NCI-H526 treated with DMSO at 0.1 percent for 48 hours (cell line): ENCODE data around the gene SYT4.
"Not testable (repeated sequence)": the region's sequence is repeated elsewhere in the genome, so short reads cannot be mapped to it uniquely, and the experiment has no call there.

Source experiments
- DNase-seq: peaks from one replicate; lab custom pipeline; 2025; lab: John Stamatoyannopoulos, UW

SYT4 gene, protein sequence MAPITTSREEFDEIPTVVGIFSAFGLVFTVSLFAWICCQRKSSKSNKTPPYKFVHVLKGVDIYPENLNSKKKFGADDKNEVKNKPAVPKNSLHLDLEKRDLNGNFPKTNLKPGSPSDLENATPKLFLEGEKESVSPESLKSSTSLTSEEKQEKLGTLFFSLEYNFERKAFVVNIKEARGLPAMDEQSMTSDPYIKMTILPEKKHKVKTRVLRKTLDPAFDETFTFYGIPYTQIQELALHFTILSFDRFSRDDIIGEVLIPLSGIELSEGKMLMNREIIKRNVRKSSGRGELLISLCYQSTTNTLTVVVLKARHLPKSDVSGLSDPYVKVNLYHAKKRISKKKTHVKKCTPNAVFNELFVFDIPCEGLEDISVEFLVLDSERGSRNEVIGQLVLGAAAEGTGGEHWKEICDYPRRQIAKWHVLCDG

DNA sequence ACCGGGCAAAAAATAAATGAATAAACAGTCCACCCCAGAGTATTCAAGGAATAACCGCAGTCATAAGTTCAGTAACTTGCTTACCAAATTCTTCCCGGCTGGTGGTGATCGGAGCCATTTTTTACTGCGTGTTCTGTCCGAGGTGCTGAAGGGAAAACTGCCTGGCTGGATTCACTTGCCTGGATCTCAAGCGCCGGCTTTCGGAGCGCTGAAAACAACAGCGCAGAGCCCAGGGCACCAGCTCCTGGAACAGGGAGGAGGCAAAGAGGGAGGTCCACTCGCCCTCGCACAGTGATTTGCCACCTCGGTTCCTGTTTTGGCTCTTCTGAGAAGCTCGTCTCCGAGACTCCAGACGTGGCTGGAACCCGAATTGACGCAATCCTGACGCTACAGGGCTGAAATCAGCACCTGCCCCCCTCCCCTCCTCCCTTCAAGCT lies at the start of gene SYT4:
SYT4 (minus strand) TSS at position 327 of the 437 bp plus-strand sequence; CDS start at position 118, 209 bp downstream.
- no peak for DNase-seq

DNA sequence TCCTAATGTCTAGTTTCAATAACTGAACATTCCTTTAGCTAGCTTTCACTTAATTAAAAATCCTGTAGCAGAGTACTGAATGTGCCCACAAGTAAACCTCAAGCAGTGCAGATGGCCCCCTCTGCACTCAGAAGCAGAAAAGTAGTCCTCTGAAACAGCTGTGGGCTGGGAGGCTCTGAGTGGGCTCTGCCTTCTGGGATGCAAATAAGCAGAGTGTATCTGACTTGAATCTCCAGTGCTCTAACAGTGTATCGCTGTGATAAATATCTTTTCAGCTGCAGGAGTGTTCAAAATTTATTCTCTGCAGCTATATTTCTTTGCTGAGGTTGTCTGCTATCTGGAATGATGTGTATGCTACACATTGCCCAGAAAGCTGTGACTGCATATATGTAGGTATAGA lies 44.8 kb upstream of the SYT4 start:
- DNase-seq = no peak

DNA sequence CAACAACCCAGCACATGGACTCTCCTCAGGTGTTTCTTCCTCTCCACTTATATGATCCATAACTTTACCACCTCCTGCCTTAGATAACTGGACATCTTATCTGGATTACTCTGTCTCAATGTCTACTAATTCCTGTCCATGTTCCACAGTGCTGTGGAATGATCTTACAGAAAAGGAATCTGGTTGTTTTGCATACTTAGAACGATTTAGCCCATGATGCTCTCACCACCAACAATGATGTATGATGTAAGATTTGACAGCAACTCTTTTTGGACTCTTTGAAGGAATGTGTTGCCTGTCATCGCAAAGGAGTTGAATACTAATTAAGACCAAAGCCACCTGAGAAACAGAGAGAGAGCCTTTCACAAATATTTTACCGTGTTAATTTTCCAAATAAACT lies 37.7 kb upstream of the SYT4 start:
- DNase-seq = no peak

DNA sequence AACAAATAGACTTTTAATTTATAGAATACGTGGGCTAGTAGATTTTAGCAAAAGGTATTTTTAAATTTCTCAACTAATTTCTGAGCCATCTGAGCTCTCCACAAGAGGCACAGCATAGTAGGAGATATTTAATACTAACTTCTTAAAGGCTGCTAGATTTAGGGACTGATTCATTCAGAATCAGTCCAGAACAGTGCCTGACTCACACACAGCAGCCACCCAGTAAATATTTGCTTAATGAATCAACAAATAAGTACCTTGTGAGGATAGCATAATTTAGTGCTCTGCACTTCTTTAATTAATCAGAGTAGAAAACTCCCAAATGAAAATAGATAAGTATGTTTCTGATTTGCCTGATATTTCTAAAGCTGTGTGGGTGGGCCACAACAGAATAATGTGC lies 35.6 kb upstream of the SYT4 start:
- no peak for DNase-seq

DNA sequence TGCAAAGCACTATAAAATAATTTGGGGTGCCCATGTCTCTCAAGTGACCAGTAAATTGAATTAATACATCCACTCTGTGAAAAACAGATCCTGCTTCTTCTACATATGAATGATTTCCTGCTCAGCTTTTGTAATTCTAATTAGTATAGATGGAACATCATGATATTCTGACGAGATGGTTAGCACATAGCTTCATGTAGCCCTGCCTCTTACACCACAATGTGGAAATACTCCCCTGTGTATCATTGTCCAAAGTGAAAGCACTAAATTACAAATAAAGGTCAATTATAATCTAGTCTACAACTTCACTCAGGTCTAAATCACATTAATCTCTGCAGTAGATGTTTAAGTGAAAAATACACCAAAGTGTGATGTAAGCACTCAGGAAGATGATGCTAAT lies 32.9 kb upstream of the SYT4 start:
- no peak for DNase-seq

DNA sequence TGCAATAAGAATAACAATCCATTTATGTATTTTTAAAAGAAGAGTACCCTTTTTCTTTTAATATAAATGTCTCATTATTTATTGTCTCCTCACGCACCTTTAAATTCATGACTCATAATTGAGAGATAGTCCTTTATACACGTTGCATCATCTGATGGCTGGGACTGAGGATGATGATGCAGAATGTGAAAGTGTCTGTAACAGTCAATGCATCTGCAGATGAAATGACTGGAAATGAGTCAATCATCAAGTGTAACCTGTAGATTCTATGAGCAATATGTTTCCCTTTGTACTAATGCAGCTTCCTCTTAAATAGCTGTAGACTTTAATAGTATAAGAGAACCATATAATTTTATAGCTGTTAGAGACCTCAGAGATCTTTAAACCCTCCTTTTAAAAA lies 26.1 kb upstream of the SYT4 start:
- DNase-seq = no peak

DNA sequence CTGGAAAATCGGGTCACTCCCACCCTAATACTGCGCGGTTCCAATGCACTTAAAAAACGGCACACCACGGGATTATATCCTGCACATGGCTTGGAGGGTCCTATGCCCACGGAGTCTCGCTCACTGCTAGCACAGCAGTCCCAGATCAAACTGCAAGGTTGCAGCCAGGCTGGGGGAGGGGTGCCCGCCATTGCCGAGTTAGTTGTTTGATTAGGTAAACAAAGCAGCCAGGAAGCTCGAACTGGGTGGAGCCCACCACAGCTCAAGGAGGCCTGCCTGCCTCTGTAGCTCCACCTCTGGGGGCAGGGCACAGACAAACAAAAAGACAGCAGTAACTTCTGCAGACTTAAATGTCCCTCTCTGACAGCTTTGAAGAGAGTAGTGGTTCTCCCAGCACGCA lies 8.9 kb upstream of the SYT4 start:
- not testable (repeated sequence) for DNase-seq

DNA sequence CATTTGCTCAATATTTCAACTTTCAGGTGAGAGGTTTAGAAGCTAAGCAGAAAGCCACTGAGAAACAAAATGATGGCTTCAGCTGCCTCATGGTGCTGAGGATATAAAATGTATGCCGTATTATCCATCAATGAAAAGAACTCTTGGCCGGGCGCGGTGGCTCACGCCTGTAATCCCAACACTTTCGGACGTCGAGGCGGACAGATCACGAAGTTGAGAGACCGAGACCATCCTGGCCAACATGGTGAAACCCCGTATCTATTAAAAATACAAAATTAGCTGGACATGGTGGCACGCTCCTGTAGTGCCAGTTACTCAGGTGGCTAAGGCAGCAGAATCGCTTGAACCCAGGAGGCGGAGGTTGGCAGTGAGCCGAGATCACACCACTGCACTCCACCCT lies 6.0 kb upstream of the SYT4 start:
- no peak for DNase-seq

DNA sequence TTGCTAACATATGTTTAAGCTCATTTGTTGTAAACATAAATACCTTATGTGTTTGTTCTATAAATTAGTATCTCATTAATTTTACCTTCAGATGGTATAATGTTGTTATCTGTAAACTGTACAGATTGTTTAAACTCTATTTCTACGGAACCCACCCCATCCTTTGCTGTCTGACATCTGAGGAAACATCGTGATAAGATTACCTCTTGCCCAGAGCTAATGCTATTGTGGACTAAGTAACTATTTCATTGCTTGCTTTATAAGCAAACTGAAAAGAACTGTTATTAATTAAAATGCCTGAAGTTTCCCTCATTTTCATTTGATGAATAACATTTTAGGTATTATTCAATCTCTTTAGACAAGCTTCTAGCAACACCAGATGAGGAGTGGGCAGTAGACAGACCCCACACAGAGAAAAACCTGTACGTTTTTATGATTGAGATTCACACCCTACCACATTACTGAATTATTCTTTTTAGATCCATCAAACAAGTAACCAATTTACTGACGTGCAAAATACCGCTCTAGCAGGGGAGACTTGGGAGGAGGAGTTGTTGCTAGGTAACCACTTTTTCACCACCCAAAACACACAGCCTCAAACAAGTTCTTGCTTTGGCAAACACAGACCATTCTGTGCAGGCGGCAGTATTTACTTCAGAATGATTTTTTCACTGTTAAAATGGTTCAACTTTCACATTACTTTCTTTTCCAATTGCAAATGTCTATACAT lies 1.9 kb upstream of the SYT4 start:
- DNase-seq = peak; percentile 23

DNA sequence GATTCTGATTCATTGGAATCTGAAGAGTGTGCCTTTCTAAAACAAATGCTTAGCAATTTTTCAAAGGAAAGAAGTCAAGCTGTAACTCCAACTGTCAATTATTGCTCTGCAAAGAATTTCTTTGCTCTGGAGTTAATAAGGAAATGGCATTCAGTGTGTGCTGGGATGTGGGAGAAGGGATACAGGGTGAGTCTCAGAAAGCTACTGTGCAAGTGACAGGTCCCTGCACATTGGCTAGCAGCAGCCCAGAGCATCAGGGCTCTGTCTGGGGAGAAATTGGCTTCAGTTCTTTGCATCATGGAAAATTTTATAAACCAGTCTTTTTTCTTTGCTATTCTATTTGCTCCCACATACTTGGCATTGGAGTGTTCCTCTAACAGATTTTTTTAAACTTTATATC lies 1.1 kb upstream of the SYT4 start:
- DNase-seq = no peak

DNA sequence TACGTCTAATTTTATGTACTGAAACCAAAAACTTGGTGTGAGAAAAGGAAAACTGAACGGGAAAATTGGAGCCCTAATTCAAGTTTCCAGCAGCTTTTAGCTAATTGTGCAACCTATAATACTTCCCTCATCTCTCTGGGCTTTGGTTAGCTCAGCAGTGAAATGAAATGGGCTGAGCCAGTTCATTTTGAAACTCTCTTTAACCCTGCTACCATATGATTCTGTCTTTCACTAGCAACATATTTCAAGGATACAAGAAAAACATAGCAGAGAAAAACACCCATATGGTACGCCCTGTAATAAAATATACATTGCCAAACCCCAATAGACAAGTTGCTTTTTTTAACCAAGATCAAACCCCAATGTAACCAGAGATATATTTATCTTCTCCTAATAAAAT lies 799 bp downstream of the SYT4 start:
- no peak for DNase-seq

DNA sequence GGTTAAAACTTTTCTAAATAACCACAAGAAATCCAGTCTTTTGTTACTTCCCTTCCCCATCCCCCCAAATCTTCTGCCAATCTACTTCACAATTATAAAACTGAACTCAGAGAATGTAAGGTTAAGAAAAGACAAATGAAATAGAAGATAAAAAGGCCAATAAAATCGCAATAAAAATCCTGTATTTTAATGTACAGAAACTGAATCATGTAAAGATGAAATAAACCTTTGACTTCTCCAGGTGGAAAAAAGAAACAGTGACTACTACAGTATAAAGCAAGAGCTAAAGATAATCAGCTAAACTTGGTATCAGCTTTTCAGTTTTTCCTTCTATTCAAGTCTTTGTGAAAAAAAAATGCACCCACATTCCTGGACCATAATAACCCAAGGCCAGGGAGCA lies 1.7 kb downstream of the SYT4 start:
- DNase-seq = no peak

DNA sequence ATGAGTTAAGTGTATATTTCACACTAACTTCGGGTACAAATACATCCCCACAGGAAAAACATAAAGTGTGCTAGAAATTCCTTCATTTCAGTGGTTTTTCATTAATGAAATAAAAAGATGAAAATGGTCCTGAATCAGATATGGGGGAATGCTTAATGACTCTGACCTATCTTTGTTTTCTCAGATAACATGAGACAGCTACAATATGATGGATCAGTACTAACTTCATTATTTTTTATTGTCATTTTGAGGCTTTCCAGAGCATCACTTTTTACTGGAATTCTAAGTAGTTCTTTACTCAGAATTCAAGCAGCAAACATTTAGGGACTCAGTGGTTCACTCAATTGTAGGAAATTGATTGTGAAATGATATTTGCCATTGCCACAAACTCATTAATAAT lies 2.8 kb downstream of the SYT4 start:
- DNase-seq = no peak

DNA sequence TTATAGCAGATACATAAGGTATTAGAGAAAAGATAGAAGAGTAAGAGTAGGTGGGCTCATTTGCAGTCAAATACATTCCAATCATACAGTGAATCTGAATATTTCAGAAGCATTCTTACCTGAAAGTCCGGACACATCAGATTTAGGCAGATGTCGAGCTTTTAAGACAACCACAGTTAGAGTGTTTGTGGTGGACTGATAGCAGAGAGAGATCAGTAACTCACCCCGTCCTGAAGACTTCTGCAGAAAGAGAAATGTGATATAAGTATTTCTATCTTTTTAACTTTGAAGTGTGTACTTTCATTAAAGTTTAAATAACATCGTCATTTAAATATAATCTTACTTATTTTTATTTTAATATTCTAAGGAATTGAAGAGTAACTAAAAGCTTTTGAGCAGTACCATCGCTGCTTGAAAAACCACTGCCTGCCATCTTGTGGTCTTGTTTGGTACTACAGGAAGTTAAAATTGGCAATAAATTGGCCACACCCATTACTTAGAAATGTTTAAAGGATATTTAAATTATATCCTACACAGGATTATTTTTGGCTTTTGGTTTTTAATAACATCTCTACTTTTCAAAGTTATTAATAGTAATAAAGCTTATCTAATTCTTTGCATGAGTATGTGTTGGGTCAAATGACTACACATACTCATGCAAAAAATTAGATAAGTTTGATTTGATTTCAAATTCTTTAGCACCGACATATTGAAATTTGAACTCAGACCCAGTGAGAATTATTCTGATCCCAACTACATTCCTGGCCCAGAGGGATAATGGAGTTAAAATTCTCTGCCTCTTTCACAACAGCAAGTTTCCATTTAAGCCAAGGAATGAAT lies 5.5 kb downstream of the SYT4 start:
- no peak for DNase-seq

DNA sequence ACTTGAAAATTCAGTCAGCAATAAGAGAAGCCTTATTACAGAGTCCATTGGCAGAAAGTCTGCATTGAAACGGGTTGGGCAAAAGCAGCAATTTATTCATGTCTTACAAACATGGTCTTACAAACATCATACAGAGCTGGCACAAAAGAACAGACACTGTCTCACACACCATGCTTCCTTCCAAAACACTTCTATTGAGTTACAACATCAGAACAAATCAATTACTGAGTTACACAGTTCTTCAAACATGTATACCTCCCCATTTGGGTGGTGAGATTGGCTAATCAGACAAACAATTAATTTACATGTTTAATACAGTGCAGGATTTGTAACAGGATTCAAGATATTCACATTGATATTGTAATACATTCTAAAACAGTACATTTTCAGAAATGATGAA lies 9.5 kb downstream of the SYT4 start:
- DNase-seq = no peak

DNA sequence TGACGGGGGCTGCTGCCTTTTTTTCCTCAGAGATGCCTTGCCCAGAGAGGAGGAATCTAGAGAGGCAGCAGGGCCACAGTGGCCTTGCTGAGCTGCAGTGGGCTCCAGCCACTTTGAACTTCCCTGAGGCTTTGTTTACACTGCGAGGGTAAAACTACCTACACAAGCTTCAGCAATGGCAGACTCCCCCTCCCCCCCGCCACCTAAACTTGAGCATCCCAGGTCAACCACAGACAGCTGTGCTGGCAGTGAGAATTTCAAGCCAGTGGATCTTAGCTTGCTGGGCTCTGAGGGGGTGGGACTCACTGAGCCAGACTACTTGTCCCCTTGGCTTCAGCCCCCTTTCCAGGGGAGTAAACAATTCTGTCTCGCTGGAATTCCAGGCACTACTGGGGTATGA lies 11.8 kb downstream of the SYT4 start:
- no peak for DNase-seq

DNA sequence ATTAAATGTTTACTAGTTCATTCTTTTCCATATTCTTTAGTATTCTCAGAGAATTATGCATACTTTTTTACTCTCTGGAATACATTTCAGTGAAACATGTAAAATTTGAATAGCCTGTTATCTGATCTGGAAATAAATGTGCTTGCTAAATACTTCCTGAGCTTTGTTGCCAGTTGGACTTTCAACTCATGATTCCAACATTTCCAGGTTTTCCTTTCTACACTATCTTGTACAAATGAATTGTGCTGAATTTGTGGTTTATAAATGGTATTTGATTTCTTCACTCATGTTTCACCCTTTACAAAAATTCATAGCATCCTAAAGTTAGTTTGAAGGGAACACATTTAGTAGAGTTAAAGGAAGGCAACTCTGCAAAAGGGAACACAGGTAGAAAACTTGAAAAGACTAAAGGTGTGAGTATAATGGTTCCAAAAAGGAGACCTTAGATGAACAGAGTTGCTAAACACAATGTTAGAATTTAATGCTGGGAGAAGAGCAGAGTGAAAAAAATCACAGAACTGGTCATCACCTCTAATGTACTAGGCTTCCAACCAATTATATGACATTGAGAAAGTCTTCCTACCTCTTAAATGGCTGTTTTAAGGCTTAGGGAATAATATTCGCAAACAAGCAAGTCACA lies 28.6 kb downstream of the SYT4 start:
- DNase-seq = no peak

DNA sequence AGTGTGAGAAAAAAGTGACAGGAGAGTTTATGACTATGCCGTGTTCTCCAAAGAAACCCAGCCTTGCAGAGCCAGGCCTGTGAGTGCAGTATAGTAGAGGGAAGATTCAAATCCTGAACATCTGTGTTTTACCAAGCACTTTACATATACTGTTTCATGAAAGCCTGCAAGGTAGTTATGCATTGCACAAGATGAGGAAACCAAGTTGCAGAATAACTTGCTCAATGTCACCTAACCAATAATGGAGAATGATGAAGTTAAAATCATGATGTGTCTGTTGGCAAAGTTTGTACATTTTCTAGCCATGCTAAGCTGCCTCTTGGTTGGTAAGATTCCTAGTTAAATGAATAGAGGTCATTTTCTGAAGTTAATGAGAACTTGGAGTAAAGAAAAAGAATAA lies 29.3 kb downstream of the SYT4 start:
- no peak for DNase-seq

DNA sequence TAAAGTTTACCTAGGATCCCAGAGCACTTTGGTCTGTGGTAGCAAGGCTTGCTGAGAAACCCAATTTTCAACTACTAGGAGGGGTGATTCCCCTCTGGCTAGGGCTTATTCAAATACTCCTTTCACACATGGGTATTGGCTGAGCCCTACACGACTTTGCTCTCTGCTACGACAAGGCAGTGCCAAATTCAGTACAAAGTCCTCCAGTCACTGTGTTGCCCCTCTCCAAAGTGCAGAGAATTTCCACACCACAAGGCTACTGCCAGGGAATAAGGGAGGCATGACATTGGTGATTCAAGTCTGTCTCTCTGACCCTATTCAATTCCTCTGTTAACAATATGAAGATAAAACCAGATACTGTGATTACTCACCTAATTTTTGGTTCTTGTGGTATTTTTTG lies 38.9 kb downstream of the SYT4 start:
- DNase-seq = no peak

DNA sequence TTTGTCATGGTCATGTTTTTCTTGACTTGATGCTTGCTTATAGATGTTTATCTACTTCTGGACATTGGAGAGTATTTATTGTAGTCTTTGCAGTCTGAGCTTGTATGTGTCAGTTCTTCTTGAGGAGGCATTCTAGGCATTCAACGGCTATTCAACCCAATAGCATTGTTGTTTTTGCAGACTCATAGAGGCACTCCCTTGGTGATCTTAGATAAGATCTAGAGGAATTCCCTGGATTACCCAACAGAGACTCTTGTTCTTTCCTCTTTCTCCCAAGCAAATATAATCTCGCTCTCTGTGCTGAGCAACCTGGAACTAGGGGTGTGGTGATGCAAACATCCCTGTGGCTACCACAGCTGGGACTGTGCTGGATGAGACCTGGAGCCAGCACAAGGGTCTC lies 40.4 kb downstream of the SYT4 start:
- no peak for DNase-seq

DNA sequence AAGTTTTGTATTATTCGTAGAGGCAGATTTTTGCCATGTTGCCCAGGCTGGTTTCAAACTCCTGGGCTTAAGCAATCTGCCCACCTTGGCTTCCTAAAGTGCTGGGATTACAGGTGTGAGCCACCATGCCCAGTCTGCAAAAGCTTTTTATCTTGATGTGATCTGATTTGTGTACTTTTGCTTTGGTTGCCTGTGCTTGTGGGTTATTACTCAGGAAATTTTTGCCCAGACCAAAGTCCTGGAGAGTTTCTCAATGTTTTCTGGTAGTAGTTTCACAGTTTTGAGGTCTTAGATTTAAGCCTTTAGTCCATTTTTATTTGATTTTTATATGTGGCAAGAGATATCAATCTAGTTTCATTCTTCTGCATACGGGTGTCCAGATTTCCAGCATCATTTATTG lies 42.4 kb downstream of the SYT4 start:
- no peak for DNase-seq

DNA sequence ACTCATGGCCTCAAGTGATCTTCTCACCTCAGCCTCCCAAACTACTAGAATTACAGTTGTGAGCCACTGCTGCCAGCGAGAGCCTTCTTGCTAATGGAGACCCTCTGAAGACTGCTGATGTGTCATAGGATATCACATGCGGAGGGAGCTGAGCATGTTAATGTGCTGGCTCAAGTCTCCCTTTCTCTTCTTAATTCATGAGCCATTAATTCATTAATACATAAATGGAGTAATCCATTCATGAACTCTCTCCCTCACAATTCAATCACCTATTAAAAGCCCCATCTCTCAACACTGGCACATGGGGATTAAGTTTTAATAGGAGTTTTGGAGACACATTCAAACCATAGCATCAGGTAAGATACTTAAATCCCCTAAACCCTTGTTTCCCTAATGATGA lies 54.8 kb downstream of the SYT4 start:
- DNase-seq = no peak
